SKM-1 (cell line): ENCODE results near the gene CYTH4.
"Not testable (repeated sequence)": the region's sequence is repeated elsewhere in the genome, so short reads cannot be mapped to it uniquely, and the experiment has no call there.

Experiments
- DNase-seq: peaks from one replicate; lab custom pipeline; 2025; ENCODE audit not compliant: unreplicated experiment; lab: John Stamatoyannopoulos, UW

Gene CYTH4

GRCh38 chr22:37248251-37248650, 34.1 kb upstream of the CYTH4 start:
- no peak for DNase-seq

- no peak for DNase-seq
Measured at GRCh38 chr22:37249986-37250385, 32.3 kb upstream of the CYTH4 start.

GRCh38 chr22:37251836-37252235, 30.5 kb upstream of the CYTH4 start:
- not testable (repeated sequence) for DNase-seq

GRCh38 chr22:37253126-37253660, 29.1 kb upstream of the CYTH4 start:
- no peak for DNase-seq

GRCh38 chr22:37254209-37254866, 28.0 kb upstream of the CYTH4 start:
- DNase-seq: no peak

GRCh38 chr22:37254867-37255233, 27.5 kb upstream of the CYTH4 start:
- DNase-seq: no peak

- no peak for DNase-seq
Measured at GRCh38 chr22:37255558-37256006, 26.7 kb upstream of the CYTH4 start.

GRCh38 chr22:37256075-37256726, 26.1 kb upstream of the CYTH4 start:
- no peak for DNase-seq

- DNase-seq: no peak
Measured at GRCh38 chr22:37258005-37258752, 24.1 kb upstream of the CYTH4 start.

GRCh38 chr22:37258753-37259401, 23.4 kb upstream of the CYTH4 start:
- no peak for DNase-seq

GRCh38 chr22:37259540-37260029, 22.7 kb upstream of the CYTH4 start:
- DNase-seq: no peak

GRCh38 chr22:37260155-37260795, 22.0 kb upstream of the CYTH4 start:
- DNase-seq: no peak

GRCh38 chr22:37260901-37261336, 21.4 kb upstream of the CYTH4 start:
- DNase-seq: peak; percentile 37

- DNase-seq: no peak
Measured at GRCh38 chr22:37262346-37262745, 20.0 kb upstream of the CYTH4 start.

GRCh38 chr22:37263966-37264887, 18.1 kb upstream of the CYTH4 start:
- DNase-seq: no peak

GRCh38 chr22:37266581-37267134, 15.7 kb upstream of the CYTH4 start:
- no peak for DNase-seq

GRCh38 chr22:37267135-37267587, 15.1 kb upstream of the CYTH4 start:
- DNase-seq: no peak

GRCh38 chr22:37267661-37268413, 14.5 kb upstream of the CYTH4 start:
- DNase-seq: peak; percentile 63
